T-helper 9 cell (primary cell): ENCODE results near the gene ITGB5.

Source experiments
- DNase-seq: peaks from one replicate; pipeline ENCODE4 v3.0.0-alpha.2; 2020

ITGB5 gene

DNA sequence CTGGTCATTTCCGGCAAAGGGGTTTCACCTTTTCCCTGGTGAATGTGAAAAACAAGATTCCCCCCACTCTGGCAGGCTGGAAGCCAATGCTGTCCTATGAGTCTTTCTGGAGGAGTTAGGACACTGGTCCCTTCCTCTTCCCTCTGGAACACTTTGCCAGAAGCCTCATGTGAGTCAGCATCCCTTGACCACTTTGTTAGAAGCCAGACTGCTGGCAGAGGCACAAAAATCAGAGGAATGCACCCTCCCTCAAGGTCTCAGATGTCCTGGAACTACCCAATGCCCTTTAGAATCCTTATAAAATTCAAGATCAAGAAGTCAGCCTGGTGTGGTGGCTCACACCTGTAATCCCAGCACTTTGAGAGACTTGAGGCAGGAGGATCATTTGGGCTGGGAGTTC is 26.6 kb downstream of the ITGB5 start:
- no peak for DNase-seq

DNA sequence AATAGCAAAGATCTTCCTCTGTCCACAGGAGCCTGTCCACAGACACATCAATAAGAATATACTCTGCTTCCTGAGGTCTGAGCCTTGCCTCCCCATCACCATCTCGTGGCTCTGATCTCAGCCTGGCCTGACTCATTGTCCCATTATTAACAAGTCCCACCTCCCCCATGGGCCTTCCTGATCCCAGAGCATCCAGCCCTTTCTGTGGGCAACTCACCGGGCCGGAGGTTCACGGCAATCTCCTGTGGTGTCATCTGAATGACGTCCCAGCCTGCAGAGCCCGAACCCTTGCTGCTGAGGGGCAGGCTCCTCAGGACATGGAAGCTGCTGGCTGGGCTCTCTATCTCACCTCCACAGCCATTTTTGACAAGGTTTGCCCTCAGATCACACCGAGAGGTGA is 28.1 kb downstream of the ITGB5 start:
- DNase-seq, result no peak

DNA sequence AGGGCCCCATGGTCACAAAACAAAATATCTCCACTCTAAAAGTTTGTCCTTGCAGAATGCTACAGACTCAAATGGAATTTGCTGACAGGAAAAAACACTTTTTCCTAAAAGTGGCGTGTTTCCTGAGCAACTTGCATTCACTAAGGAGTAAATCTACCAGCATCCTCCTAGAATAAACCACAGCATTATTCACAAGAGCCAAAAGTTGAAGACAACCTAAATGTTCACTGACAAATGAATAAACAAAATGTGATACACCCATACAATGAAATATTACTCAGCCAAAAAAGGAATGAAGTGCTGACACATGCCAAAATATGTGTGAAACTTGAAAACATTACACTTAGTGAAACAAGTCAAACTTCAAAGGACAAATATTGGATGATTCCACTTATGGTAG is 28.9 kb downstream of the ITGB5 start:
- DNase-seq, result no peak

DNA sequence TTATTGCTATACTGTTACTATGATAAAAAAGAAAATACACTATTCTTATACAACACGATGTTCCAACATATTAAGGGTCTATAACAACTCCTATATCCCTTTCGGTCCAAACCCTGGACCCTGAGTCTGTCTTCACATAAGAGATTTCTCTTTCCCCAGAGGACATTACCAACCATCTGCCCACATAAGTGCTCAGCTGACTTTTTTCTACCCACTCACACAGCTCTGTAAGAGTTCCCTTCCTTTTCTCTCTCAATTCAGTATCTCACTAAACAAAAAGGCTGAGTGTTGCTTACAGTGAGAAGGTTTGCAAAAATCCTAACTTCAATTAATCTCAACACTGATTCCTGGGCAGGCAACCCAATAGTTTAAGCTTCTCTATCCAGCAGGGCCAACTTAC is 30.5 kb downstream of the ITGB5 start:
- DNase-seq, result no peak

DNA sequence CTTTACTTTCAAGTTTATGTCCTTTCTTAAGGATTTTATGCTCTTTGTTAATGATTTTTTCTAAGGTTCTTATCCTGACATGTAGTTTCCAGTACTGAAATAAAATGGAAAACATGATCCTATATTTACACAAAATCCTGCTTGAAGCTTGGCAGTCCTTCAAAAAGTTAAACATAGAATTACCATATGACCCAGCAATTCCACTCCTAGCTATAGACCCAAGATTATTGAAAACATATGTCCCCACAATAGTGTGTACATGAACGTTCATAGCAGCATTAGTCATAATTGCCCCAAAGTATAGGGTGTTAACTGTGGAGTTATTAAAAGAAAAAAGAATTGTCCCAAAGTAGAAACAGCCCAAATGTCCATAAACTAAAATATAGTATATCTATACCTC is 33.2 kb downstream of the ITGB5 start:
- no peak for DNase-seq

DNA sequence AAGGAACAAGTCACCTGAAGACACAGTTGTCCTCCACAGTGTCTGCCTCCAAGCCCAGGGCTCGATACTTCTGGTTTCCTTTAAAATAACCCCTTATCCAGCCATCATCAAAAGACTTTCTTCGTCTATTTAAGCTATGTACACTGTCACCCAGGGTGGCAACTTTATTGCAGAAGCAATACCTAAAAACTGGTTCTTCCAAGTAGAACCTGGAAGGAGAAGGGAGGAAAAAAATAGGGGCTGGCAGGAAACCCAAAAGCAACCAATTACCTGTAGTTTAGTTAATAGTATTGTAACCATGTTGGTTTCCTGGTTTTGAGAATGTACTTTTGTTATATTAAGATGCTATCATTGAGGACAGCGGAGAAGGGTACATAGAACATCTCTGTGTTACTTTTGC is 33.7 kb downstream of the ITGB5 start:
- DNase-seq, result no peak

DNA sequence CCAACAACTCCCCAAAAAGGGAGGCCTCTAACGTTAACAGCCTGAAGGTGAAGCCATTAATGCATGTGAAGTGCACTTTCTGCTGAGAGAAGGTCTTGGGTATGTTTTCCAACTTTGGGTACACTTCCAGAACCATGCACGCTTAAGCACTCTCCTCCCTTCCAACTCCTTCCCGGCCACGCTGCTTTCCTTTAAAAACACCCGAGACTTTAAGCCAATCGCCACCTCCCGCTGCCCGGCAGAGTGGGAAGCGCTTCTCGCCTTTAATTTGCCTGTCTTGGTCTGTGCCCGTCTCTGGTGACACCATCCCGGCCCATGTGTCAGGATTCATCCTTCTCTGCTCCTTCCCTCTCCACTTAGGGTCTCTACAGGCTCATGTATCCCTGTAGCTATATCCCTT is 35.3 kb downstream of the ITGB5 start:
- no peak for DNase-seq

DNA sequence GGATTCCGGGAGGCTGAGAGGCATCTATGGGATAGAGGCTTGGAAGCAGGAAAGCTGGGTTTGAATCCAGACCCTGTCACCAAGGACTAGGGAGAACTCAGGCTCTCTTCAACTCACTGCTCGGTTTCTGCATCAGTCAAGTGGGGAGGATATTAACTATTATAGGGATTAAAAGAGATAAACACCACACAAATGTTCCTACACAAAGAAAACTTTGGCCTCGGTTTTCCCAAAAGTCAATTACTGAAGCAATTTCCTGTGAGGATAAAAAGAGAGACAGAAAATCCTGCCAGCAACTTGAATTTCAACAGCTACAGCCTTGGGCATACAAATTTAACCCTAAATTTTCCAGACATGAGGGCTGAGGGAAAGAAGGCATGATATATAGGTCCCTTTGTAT is 36.0 kb downstream of the ITGB5 start:
- DNase-seq, result no peak

DNA sequence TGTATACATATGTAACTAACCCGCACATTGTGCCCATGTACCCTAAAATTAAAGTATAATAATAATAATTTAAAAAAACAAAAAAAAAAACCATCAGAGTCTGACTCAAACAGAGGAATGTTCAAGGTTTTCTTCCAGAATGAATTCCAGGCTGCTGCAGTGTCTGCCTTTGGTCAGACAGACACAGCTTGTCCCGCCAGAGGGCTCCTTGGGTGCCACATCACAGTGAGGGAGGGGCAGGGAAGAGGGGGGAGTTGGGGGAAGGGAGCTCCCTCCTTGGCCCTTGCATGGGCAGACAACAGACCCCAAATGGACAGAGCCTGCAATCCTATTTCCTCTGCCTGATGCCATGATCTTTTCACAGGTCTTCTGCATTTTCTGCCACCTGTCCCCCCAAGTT is 36.5 kb downstream of the ITGB5 start:
- DNase-seq, result no peak

DNA sequence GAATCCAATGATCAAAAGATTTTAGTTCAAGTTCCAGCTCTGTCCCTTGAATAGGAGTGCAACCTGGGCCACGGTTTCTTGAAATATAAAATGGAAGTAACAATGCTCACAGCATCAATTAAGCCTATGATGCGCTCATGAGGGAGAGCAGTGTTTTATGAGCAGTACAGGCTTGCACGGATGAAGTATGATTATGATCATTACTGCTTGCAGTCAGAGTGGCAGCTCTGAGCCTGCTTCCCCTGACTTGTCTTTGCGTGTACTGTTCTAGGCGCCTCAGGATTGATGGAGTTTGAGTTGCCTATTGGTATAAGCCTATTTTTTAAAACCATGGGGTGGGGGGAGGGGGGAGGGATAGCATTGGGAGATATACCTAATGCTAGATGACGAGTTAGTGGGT is 37.0 kb downstream of the ITGB5 start:
- DNase-seq, result no peak

DNA sequence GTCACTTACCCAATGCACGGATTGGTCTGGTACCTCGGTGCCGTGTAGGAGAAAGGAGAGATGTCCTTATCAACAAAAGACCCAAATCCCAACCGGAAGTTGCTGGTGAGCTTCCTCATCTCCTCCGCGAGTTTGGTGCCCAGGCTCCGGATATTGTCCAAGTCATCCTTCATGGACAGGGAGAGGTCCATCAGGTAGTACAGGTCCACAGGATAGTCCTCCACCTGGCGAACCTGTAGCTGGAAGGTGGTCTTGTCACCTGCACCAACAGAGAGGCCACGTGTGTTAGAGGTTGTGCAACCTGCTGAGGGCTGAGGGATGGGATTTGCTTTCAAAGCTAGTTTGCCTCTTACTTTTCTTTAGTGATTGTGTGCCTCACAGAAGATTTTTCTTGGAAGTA is 38.9 kb downstream of the ITGB5 start:
- DNase-seq, result no peak

DNA sequence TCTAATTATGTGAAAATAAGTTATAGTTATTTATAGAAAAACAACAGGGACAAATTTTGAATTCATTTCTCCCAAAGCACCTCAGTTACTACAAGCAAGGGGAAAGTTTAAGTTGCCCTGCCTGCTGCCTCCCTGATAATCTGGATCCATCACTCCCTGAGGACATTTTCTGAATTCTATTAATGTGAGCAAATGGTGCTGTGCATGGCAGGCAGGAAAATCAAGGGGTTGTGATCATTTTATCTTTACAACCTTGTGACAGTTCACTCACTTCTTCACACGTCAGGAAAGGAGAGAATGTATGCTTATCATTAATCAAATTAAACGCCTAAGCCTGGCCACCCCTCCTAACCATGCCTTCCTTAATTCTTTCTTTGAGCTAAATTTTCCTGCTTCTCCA is 39.3 kb downstream of the ITGB5 start:
- no peak for DNase-seq

DNA sequence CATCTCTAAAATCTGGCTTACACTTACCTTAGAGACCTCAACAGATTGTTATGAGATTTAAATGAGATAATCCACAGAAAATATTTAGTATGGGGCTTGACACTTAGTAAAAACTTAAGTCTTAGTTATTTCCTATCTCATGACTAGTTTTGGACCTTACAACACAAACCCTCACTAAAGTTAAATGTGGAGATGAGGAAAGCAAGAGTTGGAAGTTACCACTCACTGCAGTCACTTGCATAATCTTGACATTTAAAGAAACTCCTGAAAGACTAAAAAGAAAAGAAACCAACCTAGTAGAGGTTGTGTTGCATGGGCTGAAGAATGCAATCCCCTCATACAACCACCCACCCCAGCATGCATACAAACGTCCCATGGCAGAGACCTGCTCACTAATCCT is 40.1 kb downstream of the ITGB5 start:
- no peak for DNase-seq

DNA sequence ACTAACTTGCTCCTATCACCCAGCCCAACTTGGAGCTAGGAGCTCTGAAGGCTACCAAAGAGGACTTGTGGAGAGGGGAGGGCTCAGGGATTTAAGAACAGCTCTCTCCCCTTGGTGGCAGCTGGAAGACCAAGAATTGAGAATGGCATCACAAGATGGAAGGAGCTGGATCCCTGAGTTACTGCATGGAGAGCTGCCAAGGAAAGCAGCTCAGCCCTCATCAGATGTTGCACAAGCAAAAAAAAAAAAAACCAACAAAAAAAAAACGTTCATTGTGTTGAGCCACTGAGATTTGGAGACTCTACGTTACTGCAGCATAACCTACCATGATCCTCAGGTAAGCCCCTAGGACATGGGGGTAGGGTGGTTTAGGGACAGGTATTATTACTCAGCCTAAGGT is 41.0 kb downstream of the ITGB5 start:
- DNase-seq, result no peak

DNA sequence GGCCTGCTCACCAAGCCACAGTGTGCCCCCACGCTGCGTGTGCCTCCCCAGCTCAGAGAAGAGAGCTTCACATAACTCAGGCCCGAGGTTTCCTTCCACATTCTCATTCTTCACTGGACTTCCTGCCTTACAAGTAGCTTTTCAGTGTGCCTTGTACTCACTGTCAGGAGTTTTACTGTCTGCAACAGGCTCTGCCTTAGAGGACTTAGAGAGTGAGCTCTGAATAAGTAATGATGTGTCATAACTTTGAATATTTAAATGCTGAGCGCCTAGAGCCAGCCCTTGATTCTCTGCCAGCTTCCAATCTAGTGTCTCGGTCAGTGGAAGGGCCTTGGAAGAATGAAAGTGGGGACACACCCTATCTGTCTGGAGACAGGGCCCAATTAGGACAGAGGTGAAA is 41.8 kb downstream of the ITGB5 start:
- DNase-seq, result no peak

DNA sequence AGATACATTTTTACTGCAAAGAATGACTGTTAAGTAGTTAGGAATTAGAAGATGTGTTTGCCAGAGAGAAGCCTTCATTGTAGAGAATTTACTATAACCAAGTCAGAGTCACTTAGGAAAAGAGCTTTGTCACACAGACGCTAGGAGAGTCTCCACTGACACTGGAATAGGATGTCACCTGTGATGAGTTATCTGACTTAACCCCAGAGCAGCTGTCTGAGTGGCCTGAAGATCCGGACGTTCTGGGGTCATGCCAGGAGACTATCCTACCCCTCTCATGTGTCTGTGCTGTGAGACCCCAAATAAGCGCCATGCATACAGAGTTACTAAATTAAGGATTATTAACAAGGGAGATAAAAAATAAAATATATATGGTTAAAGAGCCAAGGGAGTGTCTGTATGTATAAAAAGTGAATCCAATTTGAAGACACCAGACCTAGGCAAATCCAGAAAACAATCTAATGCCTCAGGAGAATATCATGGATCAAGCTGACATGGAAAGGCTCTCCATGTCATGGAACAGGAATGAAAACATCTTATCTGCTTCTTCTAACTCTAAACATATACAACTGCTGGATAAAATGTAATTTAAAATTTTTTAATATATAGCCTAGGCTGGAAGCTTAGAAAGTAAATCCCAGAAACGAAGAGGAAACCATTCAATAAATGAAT is 43.5 kb downstream of the ITGB5 start:
- DNase-seq, result no peak

DNA sequence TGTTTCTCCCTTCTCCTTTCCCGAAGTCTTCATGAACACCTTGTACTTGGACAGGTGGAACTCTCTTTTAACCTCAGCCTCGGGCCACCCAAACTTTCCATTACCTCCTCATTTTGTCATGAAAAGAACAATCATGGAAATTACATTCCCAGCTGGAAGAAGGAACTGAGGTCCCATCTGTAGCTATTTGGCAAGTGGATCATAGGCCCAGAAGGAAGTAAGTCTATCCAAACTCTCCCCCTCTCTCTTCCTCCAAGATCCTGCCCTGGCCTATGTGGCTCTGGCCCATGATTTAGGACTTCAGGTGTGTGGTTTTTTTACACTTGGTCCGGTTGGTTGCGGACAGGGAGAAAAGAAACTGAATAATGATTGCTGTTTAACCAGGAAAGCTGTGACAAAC is 44.1 kb downstream of the ITGB5 start:
- no peak for DNase-seq

DNA sequence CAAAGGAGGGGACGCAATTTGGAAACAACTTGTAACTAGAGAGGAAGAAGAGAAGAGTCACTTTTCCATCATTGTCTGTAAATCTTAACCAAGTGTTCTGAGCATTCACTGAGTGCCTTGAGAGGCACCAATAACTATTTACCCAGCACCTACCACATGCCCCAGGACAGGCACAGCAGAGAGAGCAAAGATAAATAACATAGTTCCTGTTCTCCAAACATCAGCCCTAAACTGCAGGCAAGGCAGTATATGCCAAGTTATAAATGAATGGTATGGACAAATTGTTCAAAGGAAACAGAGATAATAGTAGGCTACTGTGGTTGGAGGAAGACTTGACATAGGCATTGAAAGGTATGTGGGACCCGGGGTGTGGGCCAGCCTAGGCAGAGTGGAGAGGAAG is 45.6 kb downstream of the ITGB5 start:
- DNase-seq, result no peak

DNA sequence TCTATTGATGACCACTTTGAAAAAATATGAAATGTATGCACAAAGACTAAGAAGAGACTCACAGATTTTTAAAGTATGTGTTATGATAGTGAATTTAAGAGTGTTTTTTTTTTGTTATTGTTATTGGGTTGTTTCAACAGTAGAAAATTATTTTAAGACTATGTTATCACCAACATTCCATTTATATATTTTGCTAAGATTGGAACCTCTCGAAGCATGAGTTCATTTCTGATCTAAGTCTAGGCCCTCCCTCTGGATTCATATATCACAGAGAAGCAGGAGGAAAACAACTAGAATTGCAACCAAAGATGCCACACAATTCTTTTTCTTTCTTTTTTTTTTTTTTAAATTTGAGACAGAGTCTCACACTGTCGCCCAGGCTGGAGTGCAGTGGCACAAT is 46.8 kb downstream of the ITGB5 start:
- DNase-seq, result no peak

DNA sequence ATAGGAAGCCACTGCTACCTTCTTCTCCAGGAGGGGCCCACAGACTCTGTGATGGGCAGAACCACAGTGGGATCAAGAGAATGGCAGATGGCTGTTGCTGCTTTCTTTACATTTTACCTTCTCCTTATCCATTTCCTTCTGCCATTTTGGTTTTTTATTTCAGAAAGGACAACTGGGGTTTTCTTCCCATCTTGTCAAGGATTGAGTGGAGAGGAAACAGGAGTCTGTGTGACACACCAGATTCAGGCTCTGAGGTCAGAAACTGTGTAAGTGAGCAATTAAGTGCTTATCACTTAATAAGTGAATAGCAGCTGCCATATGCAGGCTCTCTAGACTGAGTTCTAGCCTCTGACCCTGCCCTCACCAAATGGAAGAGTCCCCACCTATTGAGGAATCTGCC is 47.3 kb downstream of the ITGB5 start:
- DNase-seq, result no peak

DNA sequence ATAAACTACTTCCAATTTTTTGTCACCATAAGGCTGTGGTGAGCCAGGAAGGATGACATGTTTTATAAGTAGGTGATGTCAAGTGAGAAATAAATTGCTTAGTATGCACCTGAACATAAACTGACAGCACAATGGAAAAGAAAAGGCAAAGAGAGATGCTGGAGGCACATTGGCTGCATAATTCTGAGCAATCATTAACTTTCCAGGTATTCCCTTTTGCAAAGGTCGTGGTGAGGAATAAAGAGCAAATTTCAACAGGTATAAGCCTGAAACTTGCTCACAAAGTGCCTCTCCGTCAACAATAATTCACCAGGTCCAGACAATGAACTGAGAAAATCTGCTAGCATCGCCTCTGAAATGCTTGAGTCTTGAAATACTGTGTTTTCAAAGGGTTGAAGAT is 48.2 kb downstream of the ITGB5 start:
- DNase-seq, result no peak

DNA sequence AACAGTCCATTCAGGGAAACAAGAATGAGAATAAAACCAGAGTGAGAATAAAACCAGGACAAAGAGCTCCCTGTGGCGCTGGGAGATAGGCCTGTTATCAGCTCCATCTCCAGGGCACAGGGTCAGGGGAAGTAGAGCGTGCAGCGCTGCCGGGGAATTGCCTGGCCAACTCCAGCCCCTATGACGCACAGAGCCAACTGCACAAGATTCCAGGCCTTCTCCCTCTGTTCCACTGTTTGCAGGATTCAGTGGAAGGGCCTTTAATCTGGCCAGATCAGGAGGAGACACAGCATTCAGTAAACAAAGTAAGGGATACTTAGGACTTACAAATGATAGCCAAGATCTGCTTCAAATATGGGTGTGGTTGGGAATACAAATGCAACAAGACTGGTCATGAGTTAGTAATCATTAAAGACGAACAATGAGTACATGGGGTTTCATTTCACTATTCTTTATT is 49.4 kb downstream of the ITGB5 start:
- DNase-seq, result no peak

DNA sequence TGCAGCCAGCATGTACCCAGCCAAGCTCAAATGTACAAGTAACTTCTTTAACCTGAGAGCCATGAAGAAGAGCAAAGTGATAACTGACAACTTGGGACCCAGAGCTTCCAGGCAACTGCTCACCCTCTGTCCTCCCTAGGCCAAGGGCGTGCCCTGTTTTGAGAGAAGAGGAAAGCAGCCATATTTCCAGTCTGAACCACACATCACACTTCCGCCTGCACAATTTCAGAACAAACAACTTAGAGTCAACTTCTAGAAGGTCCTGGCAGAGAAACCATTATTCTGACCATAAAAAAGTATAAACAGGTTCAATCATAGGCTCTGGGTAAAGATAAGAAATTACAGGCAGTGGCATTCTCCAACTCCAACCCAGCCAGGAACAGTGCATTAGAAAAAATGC is 50.1 kb downstream of the ITGB5 start:
- DNase-seq, result no peak

DNA sequence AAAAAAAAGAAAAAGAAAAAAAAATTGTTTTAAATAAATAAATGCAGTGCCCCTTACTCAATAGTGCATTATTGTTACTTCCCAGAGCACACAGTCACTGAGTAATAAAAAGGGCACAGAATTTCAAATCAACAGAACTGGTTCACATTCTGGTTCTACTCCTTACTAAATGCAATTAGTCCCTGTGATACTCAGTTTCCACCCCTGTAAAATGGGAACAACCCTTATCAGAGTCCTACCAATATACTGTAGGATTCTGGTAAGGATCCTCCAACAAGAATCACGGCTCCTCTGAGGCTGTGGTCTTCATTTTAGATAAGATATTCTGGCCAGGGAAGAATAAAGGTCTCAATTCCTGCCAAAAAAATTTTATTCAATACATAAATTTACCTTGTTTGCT is 50.7 kb downstream of the ITGB5 start:
- DNase-seq, result no peak
